Spleen (tissue), 7 donors: ENCODE data around the gene FAM227A.

ENCODE experiments used
- CTCF ChIP-seq, 11 experiments: fragments of 200-600 bp in 7 of 11; fragments of 450-650 bp in 4 of 11; sonication (generic) in 4 of 11; IDR thresholded peaks in 8 of 11; conservative IDR thresholded peaks in 3 of 11; 1 replicate in 7 of 11; 2 replicates in 4 of 11; pipeline versions ENCODE4 v1.4.0 to v1.8.0; 2016 to 2021; ENCODE audit warnings: antibody characterized with exemption in 11 of 11, inconsistent platforms in 4 of 11, mild to moderate bottlenecking in 1 of 11
- POLR2A ChIP-seq, 3 donors: fragments of 450-650 bp; IDR thresholded peaks; one replicate each; pipeline ENCODE4 v1.5.1; 2017; ENCODE audit warnings: antibody characterized with exemption in 3 of 3, mild to moderate bottlenecking in 1 of 3
- POLR2AphosphoS5 ChIP-seq, 3 donors: sonication (generic); formaldehyde crosslinking; IDR thresholded peaks; one replicate each; pipeline ENCODE4 v1.5.1; 2017; ENCODE audit warnings: antibody characterized with exemption in 3 of 3
- donor health status: DM: no; HTN: no; CAD: no; lungs with moderate emphysema.
- donor health status: DM: no; HTN: no; CAD: no.
- donor health status: DM: no; HTN: no; CAD: no.

- TF ChIP-seq POLR2A (IDR thresholded peaks at IDR 0.05) (no peak), CTCF (IDR thresholded peaks at IDR 0.05 in 8 of 11, conservative IDR thresholded peaks at IDR 0.05 in 3 of 11) (no peak), POLR2AphosphoS5 (IDR thresholded peaks at IDR 0.05) (no peak)
Observed at GRCh38 chr22:38613588-38613987, 42.6 kb downstream of the FAM227A start.
